Thyroid gland (tissue), 4 donors: ENCODE results near the gene INPP4A.

ENCODE experiments used
- POLR2A ChIP-seq, 2 donors: fragments of 450-650 bp; IDR thresholded peaks; one replicate each; pipeline ENCODE4 v1.6.1; 2017; ENCODE audit warnings: antibody characterized with exemption in 2 of 2, mild to moderate bottlenecking in 2 of 2, moderate library complexity in 1 of 2
- TF ChIP-seq, protein P1 (sequence below), 6 experiments: fragments of 200-600 bp in 3 of 6; fragments of 450-650 bp in 3 of 6; sonication (generic) in 3 of 6; IDR thresholded peaks; one replicate each; pipeline ENCODE4 v1.5.1; 2016 to 2019; ENCODE audit warnings: antibody characterized with exemption in 6 of 6, mild to moderate bottlenecking in 2 of 6, inconsistent platforms in 1 of 6, moderate library complexity in 1 of 6

DNA sequence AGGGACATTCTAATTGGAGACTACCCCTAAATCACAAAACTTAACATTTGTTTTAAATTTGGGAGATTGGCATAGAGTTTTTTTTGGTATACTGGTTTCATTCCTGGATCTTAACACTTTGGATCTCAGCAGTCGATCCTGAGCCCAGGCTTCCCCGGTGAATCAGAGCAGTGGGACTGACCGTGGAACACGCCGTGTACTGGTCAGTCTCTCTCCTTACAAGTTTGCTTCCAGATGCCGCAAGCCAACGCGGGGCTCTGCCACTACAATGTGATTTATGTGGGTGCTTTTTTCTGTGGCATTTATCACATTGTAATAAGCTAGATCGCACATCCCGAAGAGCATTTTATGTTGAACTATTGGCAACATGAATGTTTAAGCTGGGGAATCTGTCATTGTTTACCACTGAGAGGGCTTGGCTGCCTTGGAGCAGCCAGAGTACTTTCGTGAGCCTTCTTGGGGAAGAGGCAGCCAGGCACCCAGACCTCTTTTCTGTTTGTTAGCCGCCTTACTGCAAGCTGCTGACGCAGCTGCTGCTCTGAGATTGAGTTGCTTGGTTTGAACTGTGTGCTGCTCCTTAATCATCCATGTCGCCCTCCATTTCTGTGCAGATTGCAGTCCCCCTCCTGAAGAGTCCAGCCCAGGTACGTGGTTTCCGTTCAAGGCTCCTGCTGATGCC lies 114.3 kb downstream of the INPP4A start:
- TF ChIP-seq POLR2A (IDR thresholded peaks at IDR 0.05): no peak
- TF ChIP-seq, protein P1, sequence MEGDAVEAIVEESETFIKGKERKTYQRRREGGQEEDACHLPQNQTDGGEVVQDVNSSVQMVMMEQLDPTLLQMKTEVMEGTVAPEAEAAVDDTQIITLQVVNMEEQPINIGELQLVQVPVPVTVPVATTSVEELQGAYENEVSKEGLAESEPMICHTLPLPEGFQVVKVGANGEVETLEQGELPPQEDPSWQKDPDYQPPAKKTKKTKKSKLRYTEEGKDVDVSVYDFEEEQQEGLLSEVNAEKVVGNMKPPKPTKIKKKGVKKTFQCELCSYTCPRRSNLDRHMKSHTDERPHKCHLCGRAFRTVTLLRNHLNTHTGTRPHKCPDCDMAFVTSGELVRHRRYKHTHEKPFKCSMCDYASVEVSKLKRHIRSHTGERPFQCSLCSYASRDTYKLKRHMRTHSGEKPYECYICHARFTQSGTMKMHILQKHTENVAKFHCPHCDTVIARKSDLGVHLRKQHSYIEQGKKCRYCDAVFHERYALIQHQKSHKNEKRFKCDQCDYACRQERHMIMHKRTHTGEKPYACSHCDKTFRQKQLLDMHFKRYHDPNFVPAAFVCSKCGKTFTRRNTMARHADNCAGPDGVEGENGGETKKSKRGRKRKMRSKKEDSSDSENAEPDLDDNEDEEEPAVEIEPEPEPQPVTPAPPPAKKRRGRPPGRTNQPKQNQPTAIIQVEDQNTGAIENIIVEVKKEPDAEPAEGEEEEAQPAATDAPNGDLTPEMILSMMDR (IDR thresholded peaks at IDR 0.05): no peak
